Measurements from ENCODE around the gene CCM2L.

CCM2L gene

GRCh38 chr20:32045999-32046398 is 35.8 kb downstream of the CCM2L start:
- Histone ChIP-seq H3K36me3 (ENCODE audit: low read length) (no peaks in the 10 kb centered on the region), H3K27ac (ENCODE audit: low read depth, low read length) (no peak overlapping the region), H3K4me3 (ENCODE audit: insufficient read depth, low read length, poor library complexity, severe bottlenecking) (no peak overlapping the region), H4K20me1 (ENCODE audit: low read depth, low read length) (no peaks in the 10 kb centered on the region), H3K9me2 (replicated peaks; ENCODE audit: insufficient read depth, low read length) (no peaks in the 10 kb centered on the region), H3K4me2 (ENCODE audit: low read depth, low read length, poor library complexity, severe bottlenecking) (no peak overlapping the region), H3K27me3 (ENCODE audit: low read length) (no peaks in the 10 kb centered on the region), H2AFZ (ENCODE audit: low read depth, low read length, severe bottlenecking) (no peak overlapping the region), H3K79me2 (ENCODE audit: insufficient read depth, low read length) (no peaks in the 10 kb centered on the region), H3K9ac (ENCODE audit: low read length) (no peak overlapping the region), H3K9me3 (ENCODE audit: insufficient read depth, low read length) (no peaks in the 10 kb centered on the region), H3F3A (ENCODE audit: insufficient read depth) (peaks cover 44% of the 10 kb centered on the region)
- TF ChIP-seq EZH2phosphoT487 (conservative IDR thresholded peaks at IDR 0.05; ENCODE audit: low read length): no peak
- no peak for TF ChIP-seq CTCF (IDR thresholded peaks at IDR 0.05; ENCODE audit: insufficient read depth, low read length, poor library complexity, severe bottlenecking)

- H3F3A ChIP-seq (ENCODE audit: insufficient read depth): peaks cover 18% of the 10 kb centered on the region
- no peak overlapping the region for H3K4me3 ChIP-seq (ENCODE audit: insufficient read depth, low read length, poor library complexity, severe bottlenecking)
- peaks cover 3% of the 10 kb centered on the region; the same call in 1 of the 2 replicates for H3K36me3 ChIP-seq (ENCODE audit: low read length)
- H3K9ac ChIP-seq (ENCODE audit: low read length): no peak overlapping the region
- no peaks in the 10 kb centered on the region for H4K20me1 ChIP-seq (ENCODE audit: low read depth, low read length)
- no peaks in the 10 kb centered on the region for H3K27me3 ChIP-seq (ENCODE audit: low read length)
- TF ChIP-seq EZH2phosphoT487 (conservative IDR thresholded peaks at IDR 0.05; ENCODE audit: low read length) (no peak), CTCF (IDR thresholded peaks at IDR 0.05; ENCODE audit: insufficient read depth, low read length, poor library complexity, severe bottlenecking) (no peak)
- H2AFZ ChIP-seq (ENCODE audit: low read depth, low read length, severe bottlenecking): no peak overlapping the region
- peaks cover 23% of the 10 kb centered on the region for H3K79me2 ChIP-seq (ENCODE audit: insufficient read depth, low read length)
- no peaks in the 10 kb centered on the region for H3K9me2 ChIP-seq (replicated peaks; ENCODE audit: insufficient read depth, low read length)
- no peak overlapping the region for H3K4me2 ChIP-seq (ENCODE audit: low read depth, low read length, poor library complexity, severe bottlenecking)
- no peak overlapping the region for H3K27ac ChIP-seq (ENCODE audit: low read depth, low read length)
- no peaks in the 10 kb centered on the region for H3K9me3 ChIP-seq (ENCODE audit: insufficient read depth, low read length)
These were observed 40.1 kb downstream of the CCM2L start for GRCh38 chr20:32050324-32050841.

GRCh38 chr20:32050851-32051556 is 40.8 kb downstream of the CCM2L start:
- H3K4me3 ChIP-seq (ENCODE audit: insufficient read depth, low read length, poor library complexity, severe bottlenecking): no peak overlapping the region
- H3K27me3 ChIP-seq (ENCODE audit: low read length): no peaks in the 10 kb centered on the region
- H3K9ac ChIP-seq (ENCODE audit: low read length): no peak overlapping the region
- peaks cover 25% of the 10 kb centered on the region for H3F3A ChIP-seq (ENCODE audit: insufficient read depth)
- H3K79me2 ChIP-seq (ENCODE audit: insufficient read depth, low read length): peaks cover 29% of the 10 kb centered on the region
- peak overlapping the region; percentile 95 for H3K4me2 ChIP-seq (ENCODE audit: low read depth, low read length, poor library complexity, severe bottlenecking)
- no peak overlapping the region for H3K27ac ChIP-seq (ENCODE audit: low read depth, low read length)
- peaks cover 9% of the 10 kb centered on the region; the same call in 1 of the 2 replicates for H3K36me3 ChIP-seq (ENCODE audit: low read length)
- H2AFZ ChIP-seq (ENCODE audit: low read depth, low read length, severe bottlenecking): no peak overlapping the region
- no peak for TF ChIP-seq CTCF (IDR thresholded peaks at IDR 0.05; ENCODE audit: insufficient read depth, low read length, poor library complexity, severe bottlenecking)
- TF ChIP-seq EZH2phosphoT487 (conservative IDR thresholded peaks at IDR 0.05; ENCODE audit: low read length): no peak
- H3K9me2 ChIP-seq (replicated peaks; ENCODE audit: insufficient read depth, low read length): no peaks in the 10 kb centered on the region
- no peaks in the 10 kb centered on the region for H3K9me3 ChIP-seq (ENCODE audit: insufficient read depth, low read length)
- no peaks in the 10 kb centered on the region for H4K20me1 ChIP-seq (ENCODE audit: low read depth, low read length)
